Measurements from ENCODE around the gene LRPAP1.

DNA sequence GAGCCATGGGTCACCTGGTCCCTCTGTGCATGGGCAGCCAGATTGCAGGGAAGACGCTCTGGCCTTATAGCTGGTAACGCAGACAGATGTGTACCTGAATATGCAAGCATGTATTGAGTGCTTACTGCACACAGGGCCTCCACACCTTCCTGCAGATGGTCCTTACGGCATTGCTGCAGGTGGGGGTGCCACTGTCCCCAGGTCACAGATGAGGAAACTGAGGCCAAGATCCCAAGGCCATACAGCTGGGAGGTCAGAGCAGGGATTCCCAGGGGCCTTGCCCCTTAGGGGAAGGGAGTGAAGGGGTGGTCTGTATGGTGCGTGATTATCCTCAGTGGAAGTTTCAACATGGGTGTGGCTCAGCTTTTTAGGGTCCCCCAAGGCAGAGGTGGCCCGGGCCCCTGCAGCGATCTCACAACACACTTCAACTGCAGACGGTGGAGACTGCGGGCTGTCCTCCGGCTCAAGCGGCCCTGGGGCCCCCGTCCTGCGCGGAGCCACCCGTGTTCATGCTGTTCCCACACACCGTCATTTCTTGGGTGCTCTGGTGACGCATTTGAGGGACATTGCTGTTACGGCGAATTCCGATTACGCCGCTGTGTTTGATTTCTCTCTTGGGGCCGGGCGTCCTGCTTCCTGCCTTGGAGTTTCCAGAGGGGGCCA is 61.0 kb downstream of the LRPAP1 start:
- TF ChIP-seq, protein P1, sequence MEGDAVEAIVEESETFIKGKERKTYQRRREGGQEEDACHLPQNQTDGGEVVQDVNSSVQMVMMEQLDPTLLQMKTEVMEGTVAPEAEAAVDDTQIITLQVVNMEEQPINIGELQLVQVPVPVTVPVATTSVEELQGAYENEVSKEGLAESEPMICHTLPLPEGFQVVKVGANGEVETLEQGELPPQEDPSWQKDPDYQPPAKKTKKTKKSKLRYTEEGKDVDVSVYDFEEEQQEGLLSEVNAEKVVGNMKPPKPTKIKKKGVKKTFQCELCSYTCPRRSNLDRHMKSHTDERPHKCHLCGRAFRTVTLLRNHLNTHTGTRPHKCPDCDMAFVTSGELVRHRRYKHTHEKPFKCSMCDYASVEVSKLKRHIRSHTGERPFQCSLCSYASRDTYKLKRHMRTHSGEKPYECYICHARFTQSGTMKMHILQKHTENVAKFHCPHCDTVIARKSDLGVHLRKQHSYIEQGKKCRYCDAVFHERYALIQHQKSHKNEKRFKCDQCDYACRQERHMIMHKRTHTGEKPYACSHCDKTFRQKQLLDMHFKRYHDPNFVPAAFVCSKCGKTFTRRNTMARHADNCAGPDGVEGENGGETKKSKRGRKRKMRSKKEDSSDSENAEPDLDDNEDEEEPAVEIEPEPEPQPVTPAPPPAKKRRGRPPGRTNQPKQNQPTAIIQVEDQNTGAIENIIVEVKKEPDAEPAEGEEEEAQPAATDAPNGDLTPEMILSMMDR (optimal IDR thresholded peaks at IDR 0.05 in 1 of 3, IDR thresholded peaks at IDR 0.05 in 1 of 3, conservative IDR thresholded peaks at IDR 0.05 in 1 of 3; ENCODE audit: extremely low read depth in 1 of 3, insufficient read depth in 2 of 3, low read length in 3 of 3): no peak
- TF ChIP-seq EZH2 (IDR thresholded peaks at IDR 0.05; ENCODE audit: low read length): no peak

Data from keratinocyte (primary cell).